ENCODE results near the gene PDE6C. TPM values are rescaled to one million over a fixed set of nuclear protein-coding genes. Genes with fewer than 3 reads are reported as not detected.

The PDE6C gene
- total RNA-seq (2014; rRNA removed; shearing (Covaris generic)): not detected in 2 replicates
- polyA plus RNA-seq (2015; cell fraction: cytosol; rRNA removed): not detected in 2 replicates
- polyA plus RNA-seq (2015; cell fraction: nucleus; rRNA removed): not detected in 2 replicates

- in situ Hi-C loops (cut with HindIII; ENCODE audit: low pct_unique_long_range_greater_than_20kb, low sequenced_read_pairs): no loop called here
Observed at GRCh38 chr10:93612311-93612710, at the start of gene PDE6C. TSS of gene PDE6C (plus strand) at chr10:93612537. CDS start at chr10:93612726, 189 bp downstream.

DNA sequence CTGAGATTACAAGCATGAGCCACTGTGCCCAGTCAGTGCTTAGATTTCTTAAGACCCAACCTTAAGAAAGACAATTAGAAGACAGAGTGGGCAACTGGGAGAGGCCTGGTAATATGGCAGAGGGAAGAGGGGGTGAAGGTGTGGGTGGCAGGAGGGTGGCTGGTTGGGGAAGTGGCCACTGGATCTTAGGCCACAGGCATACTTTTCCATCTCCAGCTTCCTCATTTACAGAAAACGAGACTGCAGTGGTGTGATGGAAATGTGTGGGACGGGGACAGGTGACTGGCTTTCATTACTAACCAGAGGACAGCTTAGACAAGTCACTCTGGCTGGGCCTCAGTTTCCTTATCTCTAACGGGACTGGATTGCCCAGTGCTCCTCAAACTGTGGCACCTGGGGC lies 46.9 kb upstream of the PDE6C start:
- in situ Hi-C loops (cut with HindIII; ENCODE audit: low pct_unique_long_range_greater_than_20kb, low sequenced_read_pairs): no loop called here
- DNase-seq (ENCODE audit: low read depth, low spot score): no peak

More at GRCh38 chr10:93612311-93612710, at the start of gene PDE6C:
- no peak for DNase-seq (ENCODE audit: low read depth, low spot score)

- DNase-seq (ENCODE audit: low read depth, low spot score): no peak
- in situ Hi-C loops (cut with HindIII; ENCODE audit: low pct_unique_long_range_greater_than_20kb, low sequenced_read_pairs): no loop called here
Observed at GRCh38 chr10:93566435-93567276, 45.7 kb upstream of the PDE6C start, which contains the start of gene FFAR4. TSS of gene FFAR4 (plus strand) at chr10:93566665. CDS start at chr10:93566721, 56 bp downstream.

- DNase-seq (ENCODE audit: low read depth, low spot score): no peak
- in situ Hi-C loops (cut with HindIII; ENCODE audit: low pct_unique_long_range_greater_than_20kb, low sequenced_read_pairs): no loop called here
Observed at GRCh38 chr10:93567277-93568104, 44.8 kb upstream of the PDE6C start.

GRCh38 chr10:93568105-93568390 lies 44.3 kb upstream of the PDE6C start:
- in situ Hi-C loops (cut with HindIII; ENCODE audit: low pct_unique_long_range_greater_than_20kb, low sequenced_read_pairs): no loop called here
- DNase-seq (ENCODE audit: low read depth, low spot score): no peak

DNA sequence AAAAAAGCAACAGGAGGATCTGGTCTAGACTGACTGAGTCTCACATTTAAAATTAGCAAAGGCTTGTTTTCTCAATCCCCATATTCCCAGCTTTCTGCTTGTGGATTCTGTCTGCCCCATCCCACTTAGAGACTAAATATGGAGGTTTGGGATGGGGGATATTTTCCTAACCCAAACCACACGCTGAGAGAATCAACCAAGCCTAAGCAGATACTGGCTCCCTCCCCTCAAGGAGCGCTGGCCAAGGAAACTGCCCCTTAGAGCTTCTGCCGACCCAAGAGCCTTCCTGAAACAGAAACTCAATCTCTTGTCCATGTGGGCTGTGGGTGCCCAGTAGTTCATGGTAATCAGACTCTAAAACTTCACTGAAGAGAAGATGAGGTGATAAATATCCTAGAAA lies 42.0 kb upstream of the PDE6C start:
- DNase-seq (ENCODE audit: low read depth, low spot score): no peak
- in situ Hi-C loops (cut with HindIII; ENCODE audit: low pct_unique_long_range_greater_than_20kb, low sequenced_read_pairs): no loop called here

DNA sequence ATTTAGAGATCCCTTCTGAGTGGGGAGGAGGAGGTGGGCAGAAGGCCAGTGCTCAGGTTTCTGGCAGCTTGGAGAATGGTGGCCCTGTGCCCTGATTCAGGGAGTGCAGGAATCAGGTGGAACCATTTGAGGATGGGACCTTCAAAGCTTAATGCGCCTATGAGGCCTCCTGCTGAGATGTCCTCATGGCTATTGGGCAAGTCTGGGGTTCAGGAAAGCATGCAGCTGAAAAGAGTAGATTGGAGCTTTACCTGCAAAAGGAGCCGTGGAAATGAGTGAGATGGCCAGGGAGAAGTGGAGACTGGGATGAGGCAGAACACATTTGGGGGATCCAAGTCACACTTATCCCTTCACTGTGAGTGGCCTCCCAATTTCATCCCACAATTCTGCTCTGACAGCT lies 39.7 kb upstream of the PDE6C start:
- DNase-seq (ENCODE audit: low read depth, low spot score): no peak
- in situ Hi-C loops (cut with HindIII; ENCODE audit: low pct_unique_long_range_greater_than_20kb, low sequenced_read_pairs): no loop called here

- in situ Hi-C loops (cut with HindIII; ENCODE audit: low pct_unique_long_range_greater_than_20kb, low sequenced_read_pairs): no loop called here
- DNase-seq (ENCODE audit: low read depth, low spot score): no peak
Observed at GRCh38 chr10:93573051-93573909, 39.1 kb upstream of the PDE6C start.

- no peak for DNase-seq (ENCODE audit: low read depth, low spot score)
- in situ Hi-C loops (cut with HindIII; ENCODE audit: low pct_unique_long_range_greater_than_20kb, low sequenced_read_pairs): no loop called here
Observed at GRCh38 chr10:93573924-93574323, 38.4 kb upstream of the PDE6C start.

- DNase-seq (ENCODE audit: low read depth, low spot score): no peak
- in situ Hi-C loops (cut with HindIII; ENCODE audit: low pct_unique_long_range_greater_than_20kb, low sequenced_read_pairs): no loop called here
Observed at GRCh38 chr10:93576888-93577287, 35.4 kb upstream of the PDE6C start.

- no peak for DNase-seq (ENCODE audit: low read depth, low spot score)
- in situ Hi-C loops (cut with HindIII; ENCODE audit: low pct_unique_long_range_greater_than_20kb, low sequenced_read_pairs): no loop called here
Observed at GRCh38 chr10:93577565-93577964, 34.8 kb upstream of the PDE6C start.

DNA sequence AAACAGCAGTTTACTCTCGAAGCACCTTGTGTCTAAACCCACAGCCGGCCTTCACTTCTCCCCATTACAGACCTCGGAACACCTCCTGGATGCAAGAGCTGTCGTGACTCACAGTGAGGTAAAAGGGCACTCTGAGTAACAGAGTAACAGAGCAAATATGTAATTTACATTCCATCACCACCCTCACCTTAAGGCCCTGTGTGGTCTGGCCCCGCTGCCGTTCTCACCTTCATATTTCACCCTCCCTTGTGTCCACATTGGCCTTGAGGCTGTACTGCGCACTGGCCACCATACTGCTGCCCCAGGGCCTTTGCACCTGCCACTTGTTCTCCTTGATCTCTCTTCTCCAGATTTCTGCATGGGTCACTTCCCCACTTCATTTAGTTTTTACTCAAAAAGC lies 33.2 kb upstream of the PDE6C start:
- DNase-seq (ENCODE audit: low read depth, low spot score): no peak
- in situ Hi-C loops (cut with HindIII; ENCODE audit: low pct_unique_long_range_greater_than_20kb, low sequenced_read_pairs): no loop called here

- in situ Hi-C loops (cut with HindIII; ENCODE audit: low pct_unique_long_range_greater_than_20kb, low sequenced_read_pairs): no loop called here
- no peak for DNase-seq (ENCODE audit: low read depth, low spot score)
Observed at GRCh38 chr10:93579985-93580711, 32.2 kb upstream of the PDE6C start.

DNA sequence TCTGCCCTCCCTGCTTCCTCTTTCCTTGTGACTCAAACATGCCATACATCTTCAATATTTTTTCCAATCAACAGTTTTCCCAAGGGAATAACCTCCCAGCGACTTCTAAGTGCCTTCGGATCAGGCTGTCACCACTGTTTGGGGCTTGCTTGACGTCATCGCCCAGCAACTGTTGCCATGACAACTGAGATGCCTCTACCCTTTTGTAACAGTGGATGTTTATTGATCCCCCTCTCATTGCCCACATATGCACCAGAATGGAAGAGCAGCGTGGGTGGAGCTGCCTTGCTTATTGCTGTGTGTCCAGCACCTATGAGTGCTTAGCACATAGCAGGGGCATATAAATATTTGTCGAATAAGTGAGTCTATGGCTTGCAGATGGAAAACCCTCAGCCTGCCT lies 31.5 kb upstream of the PDE6C start:
- no peak for DNase-seq (ENCODE audit: low read depth, low spot score)
- in situ Hi-C loops (cut with HindIII; ENCODE audit: low pct_unique_long_range_greater_than_20kb, low sequenced_read_pairs): no loop called here

DNA sequence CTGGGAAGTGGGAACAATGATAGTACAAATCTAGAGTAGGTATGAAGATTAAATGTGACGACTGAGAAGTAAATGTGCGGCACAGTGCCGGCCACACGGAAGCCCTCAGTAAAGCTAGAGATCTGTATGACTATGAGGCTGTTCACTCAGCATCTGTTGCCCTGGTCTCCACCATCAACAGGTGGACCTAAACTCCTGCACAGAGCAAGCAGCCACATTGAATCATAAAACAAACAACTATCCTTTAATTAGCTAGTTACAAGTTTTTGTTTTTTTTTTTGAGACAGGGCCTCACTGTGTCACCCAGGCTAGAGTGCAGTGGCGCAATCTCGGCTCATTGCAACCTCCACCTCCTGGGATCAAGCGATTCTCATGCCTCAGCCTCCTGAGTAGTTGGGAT lies 27.9 kb upstream of the PDE6C start:
- in situ Hi-C loops (cut with HindIII; ENCODE audit: low pct_unique_long_range_greater_than_20kb, low sequenced_read_pairs): no loop called here
- DNase-seq (ENCODE audit: low read depth, low spot score): no peak

- DNase-seq (ENCODE audit: low read depth, low spot score): no peak
- in situ Hi-C loops (cut with HindIII; ENCODE audit: low pct_unique_long_range_greater_than_20kb, low sequenced_read_pairs): no loop called here
Observed at GRCh38 chr10:93589648-93590562, 22.4 kb upstream of the PDE6C start.

All from SK-MEL-5 (cell line).